ENCODE data around the gene ADD3. TPM values are rescaled to one million over a fixed set of nuclear protein-coding genes. Genes with fewer than 3 reads are reported as not detected.

Gene ADD3
- total RNA-seq, 1 donor from 2014 or later = 14.2 TPM

- no peak for ATAC-seq
- DNase-seq (ENCODE audit: low spot score) = no peak
These were observed 162.6 kb downstream of the ADD3 start for GRCh38 chr10:110170142-110170971.

GRCh38 chr10:110171032-110171431 lies 163.2 kb downstream of the ADD3 start:
- no peak for DNase-seq (ENCODE audit: low spot score)
- no peak for ATAC-seq

- no peak for ATAC-seq
- no peak for DNase-seq (ENCODE audit: low spot score)
These were observed 164.4 kb downstream of the ADD3 start for GRCh38 chr10:110172155-110172554.

GRCh38 chr10:110174201-110174600 lies 166.4 kb downstream of the ADD3 start:
- ATAC-seq = no peak

GRCh38 chr10:110174816-110175215 lies 167.0 kb downstream of the ADD3 start:
- DNase-seq (ENCODE audit: low spot score) (no peak), ATAC-seq (no peak)

More at GRCh38 chr10:110174201-110174600, 166.4 kb downstream of the ADD3 start:
- DNase-seq (ENCODE audit: low spot score) = no peak

GRCh38 chr10:110175406-110175805 lies 167.6 kb downstream of the ADD3 start:
- DNase-seq (ENCODE audit: low spot score) = no peak
- ATAC-seq = no peak

GRCh38 chr10:110176141-110177030 lies 168.6 kb downstream of the ADD3 start:
- no peak for ATAC-seq

GRCh38 chr10:110179220-110179619 lies 171.4 kb downstream of the ADD3 start:
- no peak for ATAC-seq
- no peak for DNase-seq (ENCODE audit: low spot score)

More at GRCh38 chr10:110176141-110177030, 168.6 kb downstream of the ADD3 start:
- no peak for DNase-seq (ENCODE audit: low spot score)

GRCh38 chr10:110181451-110181850 lies 173.7 kb downstream of the ADD3 start:
- DNase-seq (ENCODE audit: low spot score) (no peak), ATAC-seq (no peak)

- ATAC-seq (no peak), DNase-seq (ENCODE audit: low spot score) (no peak)
These were observed 174.1 kb downstream of the ADD3 start for GRCh38 chr10:110181911-110182310.

- DNase-seq (ENCODE audit: low spot score) (no peak), ATAC-seq (no peak)
These were observed 176.6 kb downstream of the ADD3 start for GRCh38 chr10:110184398-110184797.

Other genes with a start within 250 kb of the ADD3 start
- gene XPNPEP1, start 84.5 kb upstream of the ADD3 start, total RNA-seq = 18.7 TPM
- 26.3 TPM for gene MXI1, start 199.6 kb downstream of the ADD3 start, total RNA-seq

Measured in left lobe of liver (tissue), 2 donors.